ENCODE results near the gene LDLRAD2. TPM values are rescaled to one million over a fixed set of nuclear protein-coding genes. Genes with fewer than 3 reads are reported as not detected.

LDLRAD2 gene
- total and polyA plus RNA-seq, 4 donors = 0.12 to 2.7 (median 0.23) TPM; not detected in 1

DNA sequence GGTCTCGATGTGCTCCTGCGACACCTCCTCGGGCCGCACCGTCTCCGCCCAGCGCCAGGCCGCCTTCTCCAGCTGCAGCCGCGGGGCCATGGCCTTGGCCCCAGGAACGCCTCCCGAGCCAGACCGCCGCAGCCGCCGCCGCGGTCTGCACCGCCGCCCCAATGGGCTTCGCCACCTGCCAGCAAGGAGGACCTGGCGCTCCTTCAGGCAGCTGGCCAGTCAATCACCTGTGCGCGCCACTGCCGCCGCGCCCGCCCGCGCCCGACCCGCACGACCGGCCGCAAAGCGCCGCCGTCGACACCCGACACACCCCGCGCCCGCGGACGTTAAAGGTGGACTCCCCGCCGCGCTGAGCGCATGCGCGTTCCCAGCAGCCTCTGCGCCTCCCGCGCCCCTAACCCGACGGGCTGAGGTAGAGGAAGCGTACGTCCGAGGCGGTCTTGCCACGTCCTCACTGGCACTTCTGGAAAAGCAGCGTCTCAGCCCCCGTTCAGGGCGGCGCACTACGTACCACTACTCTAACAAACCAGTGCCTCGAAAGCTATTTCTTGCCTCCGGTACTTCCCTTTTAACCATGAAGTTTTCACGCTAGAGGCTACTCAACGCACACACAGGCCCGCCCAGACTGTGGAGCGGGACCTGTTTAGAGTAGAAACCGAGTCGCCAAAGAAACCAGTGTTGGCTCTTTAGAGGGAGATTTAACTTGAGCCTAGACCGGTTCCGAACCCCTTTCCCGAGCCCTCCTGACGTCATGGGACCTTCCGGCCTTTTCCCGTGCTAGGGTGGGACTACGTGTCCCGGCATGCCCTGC, 29.0 kb upstream of the LDLRAD2 start, which contains the start of gene USP48:
USP48 (minus strand) TSS at position 282 of the 811 bp plus-strand sequence; CDS start at position 90, 192 bp downstream.
- Histone ChIP-seq H3K9me3 (ENCODE audit: control insufficient read depth in 4 of 4, low read length in 3 of 4) (no peaks in the 10 kb centered on the region), H3K27ac (ENCODE audit: low read depth in 1 of 2, low read length in 2 of 2) (peak within 1 kb of the TSS; percentile 98), H3K9ac (ENCODE audit: low read depth in 1 of 2, low read length in 2 of 2) (peak within 1 kb of the TSS; percentile 80 to 95), H3K27me3 (ENCODE audit: control insufficient read depth in 4 of 4, insufficient read depth in 4 of 4, low read length in 3 of 4) (no peaks in the 10 kb centered on the region), H3K4me1 (ENCODE audit: control insufficient read depth in 4 of 4, insufficient read depth in 4 of 4, low read length in 3 of 4) (peaks cover 4 to 21% (median 11%) of the 10 kb centered on the region in 4 donors), H3K4me3 (ENCODE audit: low read depth in 1 of 3, low read length in 3 of 3) (peak within 1 kb of the TSS; percentile 88 to 99 (median 96)), H3K36me3 (ENCODE audit: control insufficient read depth in 4 of 4, insufficient read depth in 3 of 4, low read depth in 1 of 4, low read length in 3 of 4) (no peaks in the 10 kb centered on the region)
- TF ChIP-seq HNF4G (IDR thresholded peaks at IDR 0.05) = no peak
- TF ChIP-seq RAD21 (IDR thresholded peaks at IDR 0.05) = peak in 1 of 2 donors; percentile 2
- TF ChIP-seq JUND (IDR thresholded peaks at IDR 0.05) = peak; percentile 45 to 75
- TF ChIP-seq, protein P1, sequence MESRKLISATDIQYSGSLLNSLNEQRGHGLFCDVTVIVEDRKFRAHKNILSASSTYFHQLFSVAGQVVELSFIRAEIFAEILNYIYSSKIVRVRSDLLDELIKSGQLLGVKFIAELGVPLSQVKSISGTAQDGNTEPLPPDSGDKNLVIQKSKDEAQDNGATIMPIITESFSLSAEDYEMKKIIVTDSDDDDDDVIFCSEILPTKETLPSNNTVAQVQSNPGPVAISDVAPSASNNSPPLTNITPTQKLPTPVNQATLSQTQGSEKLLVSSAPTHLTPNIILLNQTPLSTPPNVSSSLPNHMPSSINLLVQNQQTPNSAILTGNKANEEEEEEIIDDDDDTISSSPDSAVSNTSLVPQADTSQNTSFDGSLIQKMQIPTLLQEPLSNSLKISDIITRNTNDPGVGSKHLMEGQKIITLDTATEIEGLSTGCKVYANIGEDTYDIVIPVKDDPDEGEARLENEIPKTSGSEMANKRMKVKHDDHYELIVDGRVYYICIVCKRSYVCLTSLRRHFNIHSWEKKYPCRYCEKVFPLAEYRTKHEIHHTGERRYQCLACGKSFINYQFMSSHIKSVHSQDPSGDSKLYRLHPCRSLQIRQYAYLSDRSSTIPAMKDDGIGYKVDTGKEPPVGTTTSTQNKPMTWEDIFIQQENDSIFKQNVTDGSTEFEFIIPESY (IDR thresholded peaks at IDR 0.05) = peak; percentile 74
- no peak for TF ChIP-seq ATF3 (IDR thresholded peaks at IDR 0.05)
- TF ChIP-seq FOXA2 (IDR thresholded peaks at IDR 0.05) = no peak
- TF ChIP-seq, protein P2, sequence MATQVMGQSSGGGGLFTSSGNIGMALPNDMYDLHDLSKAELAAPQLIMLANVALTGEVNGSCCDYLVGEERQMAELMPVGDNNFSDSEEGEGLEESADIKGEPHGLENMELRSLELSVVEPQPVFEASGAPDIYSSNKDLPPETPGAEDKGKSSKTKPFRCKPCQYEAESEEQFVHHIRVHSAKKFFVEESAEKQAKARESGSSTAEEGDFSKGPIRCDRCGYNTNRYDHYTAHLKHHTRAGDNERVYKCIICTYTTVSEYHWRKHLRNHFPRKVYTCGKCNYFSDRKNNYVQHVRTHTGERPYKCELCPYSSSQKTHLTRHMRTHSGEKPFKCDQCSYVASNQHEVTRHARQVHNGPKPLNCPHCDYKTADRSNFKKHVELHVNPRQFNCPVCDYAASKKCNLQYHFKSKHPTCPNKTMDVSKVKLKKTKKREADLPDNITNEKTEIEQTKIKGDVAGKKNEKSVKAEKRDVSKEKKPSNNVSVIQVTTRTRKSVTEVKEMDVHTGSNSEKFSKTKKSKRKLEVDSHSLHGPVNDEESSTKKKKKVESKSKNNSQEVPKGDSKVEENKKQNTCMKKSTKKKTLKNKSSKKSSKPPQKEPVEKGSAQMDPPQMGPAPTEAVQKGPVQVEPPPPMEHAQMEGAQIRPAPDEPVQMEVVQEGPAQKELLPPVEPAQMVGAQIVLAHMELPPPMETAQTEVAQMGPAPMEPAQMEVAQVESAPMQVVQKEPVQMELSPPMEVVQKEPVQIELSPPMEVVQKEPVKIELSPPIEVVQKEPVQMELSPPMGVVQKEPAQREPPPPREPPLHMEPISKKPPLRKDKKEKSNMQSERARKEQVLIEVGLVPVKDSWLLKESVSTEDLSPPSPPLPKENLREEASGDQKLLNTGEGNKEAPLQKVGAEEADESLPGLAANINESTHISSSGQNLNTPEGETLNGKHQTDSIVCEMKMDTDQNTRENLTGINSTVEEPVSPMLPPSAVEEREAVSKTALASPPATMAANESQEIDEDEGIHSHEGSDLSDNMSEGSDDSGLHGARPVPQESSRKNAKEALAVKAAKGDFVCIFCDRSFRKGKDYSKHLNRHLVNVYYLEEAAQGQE (IDR thresholded peaks at IDR 0.05) = peak; percentile 87
- TF ChIP-seq TAF1 (conservative IDR thresholded peaks at IDR 0.05) = peak; percentile 72
- peak in 1 of 2 donors; percentile 43 for TF ChIP-seq RXRA (IDR thresholded peaks at IDR 0.05)
- peak in 1 of 2 donors; percentile 84 for TF ChIP-seq GABPA (IDR thresholded peaks at IDR 0.05 in 1 of 2, conservative IDR thresholded peaks at IDR 0.05 in 1 of 2)
- TF ChIP-seq EGR1 (IDR thresholded peaks at IDR 0.05; ENCODE audit: low read depth in 2 of 2) = peak in 1 of 2 donors; percentile 14
- peak; percentile 57 for TF ChIP-seq SP1 (IDR thresholded peaks at IDR 0.05)
- TF ChIP-seq YY1 (IDR thresholded peaks at IDR 0.05) = peak; percentile 82
- no peak for TF ChIP-seq MAX (IDR thresholded peaks at IDR 0.05)
- no peak for TF ChIP-seq HNF4A (conservative IDR thresholded peaks at IDR 0.05)
- under 1% methylated on average over 82 of the region's 82 CpGs for WGBS
- peak; percentile 96 for DNase-seq (ENCODE audit: low spot score)
